ENCODE results near the gene KDM2B.

KDM2B gene

GRCh38 chr12:121467638-121468498, 113.0 kb downstream of the KDM2B start:
- Histone ChIP-seq H4K20me1 (peaks cover 45% of the 10 kb centered on the region), H3K36me3 (peaks cover 14% of the 10 kb centered on the region), H3K27me3 (no peaks in the 10 kb centered on the region), H3K4me3 (peak overlapping the region; percentile 95), H3K9me3 (no peaks in the 10 kb centered on the region), H3K9ac (peak overlapping the region; percentile 77), H3K4me2 (peak overlapping the region; percentile 97), H3K27ac (peak overlapping the region; percentile 77), H3K4me1 (peaks cover 75% of the 10 kb centered on the region)
- TF ChIP-seq Cebpa-rat (IDR thresholded peaks at IDR 0.05): no peak

- no peak for TF ChIP-seq Cebpa-rat (IDR thresholded peaks at IDR 0.05)
- H3K36me3 ChIP-seq: peaks cover 14% of the 10 kb centered on the region
- H4K20me1 ChIP-seq: peaks cover 51% of the 10 kb centered on the region
- peak overlapping the region; percentile 95 for H3K4me3 ChIP-seq
- H3K9me3 ChIP-seq: no peaks in the 10 kb centered on the region
- H3K4me2 ChIP-seq: peak overlapping the region; percentile 98
- peaks cover 77% of the 10 kb centered on the region for H3K4me1 ChIP-seq
- peak overlapping the region; percentile 98 for H3K9ac ChIP-seq
- H3K27me3 ChIP-seq: no peaks in the 10 kb centered on the region
- H3K27ac ChIP-seq: peak overlapping the region; percentile 99
Measured at GRCh38 chr12:121466794-121467637, 113.8 kb downstream of the KDM2B start.

GRCh38 chr12:121465921-121466793, 114.7 kb downstream of the KDM2B start:
- peaks cover 22% of the 10 kb centered on the region for H3K36me3 ChIP-seq
- H3K27me3 ChIP-seq: no peaks in the 10 kb centered on the region
- H3K4me3 ChIP-seq: peak overlapping the region; percentile 95
- peak overlapping the region; percentile 98 for H3K4me2 ChIP-seq
- H3K9ac ChIP-seq: peak overlapping the region; percentile 98
- H3K9me3 ChIP-seq: no peaks in the 10 kb centered on the region
- TF ChIP-seq Cebpa-rat (IDR thresholded peaks at IDR 0.05): no peak
- H3K4me1 ChIP-seq: peaks cover 77% of the 10 kb centered on the region
- H4K20me1 ChIP-seq: peaks cover 51% of the 10 kb centered on the region
- H3K27ac ChIP-seq: peak overlapping the region; percentile 99

- TF ChIP-seq Cebpa-rat (IDR thresholded peaks at IDR 0.05): no peak
- Histone ChIP-seq H3K36me3 (peaks cover 37% of the 10 kb centered on the region), H3K27ac (peak overlapping the region; percentile 28; the same call in 1 of the 2 replicates), H3K27me3 (no peaks in the 10 kb centered on the region), H3K4me3 (peak overlapping the region; percentile 95; the same call in 1 of the 2 replicates), H3K9me3 (peaks cover 10% of the 10 kb centered on the region), H4K20me1 (peaks cover 69% of the 10 kb centered on the region), H3K4me1 (peaks cover 68% of the 10 kb centered on the region), H3K9ac (peak overlapping the region; percentile 98; the same call in 1 of the 2 replicates), H3K4me2 (peak overlapping the region; percentile 98)
Measured at GRCh38 chr12:121464331-121464730, 116.5 kb downstream of the KDM2B start.

- H3K4me2 ChIP-seq: peak overlapping the region; percentile 47
- H3K9ac ChIP-seq: no peak overlapping the region
- H4K20me1 ChIP-seq: peaks cover 100% of the 10 kb centered on the region
- peaks cover 65% of the 10 kb centered on the region for H3K36me3 ChIP-seq
- TF ChIP-seq Cebpa-rat (IDR thresholded peaks at IDR 0.05): no peak
- H3K4me3 ChIP-seq: no peak overlapping the region
- H3K27me3 ChIP-seq: no peaks in the 10 kb centered on the region
- no peak overlapping the region for H3K27ac ChIP-seq
- peaks cover 14% of the 10 kb centered on the region for H3K9me3 ChIP-seq
- peaks cover 77% of the 10 kb centered on the region for H3K4me1 ChIP-seq
Measured at GRCh38 chr12:121461048-121461447, 119.8 kb downstream of the KDM2B start.

- Histone ChIP-seq H3K27ac (no peak overlapping the region), H3K36me3 (peaks cover 77% of the 10 kb centered on the region), H3K9me3 (peaks cover 14% of the 10 kb centered on the region), H3K4me3 (no peak overlapping the region), H3K4me1 (peaks cover 79% of the 10 kb centered on the region), H4K20me1 (peaks cover 100% of the 10 kb centered on the region), H3K27me3 (no peaks in the 10 kb centered on the region), H3K4me2 (peak overlapping the region; percentile 92), H3K9ac (no peak overlapping the region; the same call in 1 of the 2 replicates)
- no peak for TF ChIP-seq Cebpa-rat (IDR thresholded peaks at IDR 0.05)
Measured at GRCh38 chr12:121456551-121456950, 124.3 kb downstream of the KDM2B start.

GRCh38 chr12:121455766-121456420, 124.9 kb downstream of the KDM2B start:
- Histone ChIP-seq H3K27me3 (no peaks in the 10 kb centered on the region), H3K4me1 (peaks cover 79% of the 10 kb centered on the region), H4K20me1 (peaks cover 100% of the 10 kb centered on the region), H3K27ac (peak overlapping the region; percentile 80; the same call in 1 of the 2 replicates), H3K36me3 (peaks cover 79% of the 10 kb centered on the region), H3K9ac (peak overlapping the region; percentile 53; the same call in 1 of the 2 replicates), H3K4me3 (no peak overlapping the region), H3K4me2 (peak overlapping the region; percentile 92), H3K9me3 (peaks cover 14% of the 10 kb centered on the region)
- TF ChIP-seq Cebpa-rat (IDR thresholded peaks at IDR 0.05): no peak

- H4K20me1 ChIP-seq: peaks cover 100% of the 10 kb centered on the region
- H3K9me3 ChIP-seq: peaks cover 10% of the 10 kb centered on the region
- peak overlapping the region; percentile 80 for H3K27ac ChIP-seq
- TF ChIP-seq Cebpa-rat (IDR thresholded peaks at IDR 0.05): no peak
- H3K4me3 ChIP-seq: no peak overlapping the region
- peak overlapping the region; percentile 53 for H3K9ac ChIP-seq
- peaks cover 85% of the 10 kb centered on the region for H3K4me1 ChIP-seq
- H3K36me3 ChIP-seq: peaks cover 79% of the 10 kb centered on the region
- H3K4me2 ChIP-seq: peak overlapping the region; percentile 92
- H3K27me3 ChIP-seq: no peaks in the 10 kb centered on the region
Measured at GRCh38 chr12:121454921-121455320, 125.9 kb downstream of the KDM2B start.

All from BLaER1 (cell line).